H1 (cell line): Measurements from ENCODE around the gene TRAF5.

Source experiments
- EZH2 ChIP-seq: fragments of 200-600 bp; sonication (generic); IDR thresholded peaks from 2 replicates; pipeline ENCODE4 v1.7.1; 2012; ENCODE audit warnings: low read depth, mild to moderate bottlenecking, moderate library complexity, low read length, inconsistent platforms; ENCODE audit not compliant: severe bottlenecking
- JUND ChIP-seq: IDR thresholded peaks from 2 replicates; pipeline ENCODE4 v1.6.1; 2011; ENCODE audit warnings: mild to moderate bottlenecking, improper control_type of control experiment, low read length
- NANOG ChIP-seq: IDR thresholded peaks from 2 replicates; pipeline ENCODE4 v1.6.1; 2011; ENCODE audit warnings: low read length, low read depth, mild to moderate bottlenecking, inconsistent platforms; ENCODE audit not compliant: insufficient read depth, poor library complexity, severe bottlenecking
- TF ChIP-seq, protein P1 (sequence below), 3 experiments: IDR thresholded peaks; 1 replicate in 2 of 3; 2 replicates in 1 of 3; pipeline versions ENCODE4 v1.5.1 to v1.6.1; 2011; ENCODE audit warnings: low read length in 3 of 3, mild to moderate bottlenecking in 3 of 3, inconsistent platforms in 2 of 3, low read depth in 1 of 3, moderate library complexity in 1 of 3; ENCODE audit not compliant: insufficient read depth in 1 of 3; ENCODE audit errors: control extremely low read depth in 1 of 3

DNA sequence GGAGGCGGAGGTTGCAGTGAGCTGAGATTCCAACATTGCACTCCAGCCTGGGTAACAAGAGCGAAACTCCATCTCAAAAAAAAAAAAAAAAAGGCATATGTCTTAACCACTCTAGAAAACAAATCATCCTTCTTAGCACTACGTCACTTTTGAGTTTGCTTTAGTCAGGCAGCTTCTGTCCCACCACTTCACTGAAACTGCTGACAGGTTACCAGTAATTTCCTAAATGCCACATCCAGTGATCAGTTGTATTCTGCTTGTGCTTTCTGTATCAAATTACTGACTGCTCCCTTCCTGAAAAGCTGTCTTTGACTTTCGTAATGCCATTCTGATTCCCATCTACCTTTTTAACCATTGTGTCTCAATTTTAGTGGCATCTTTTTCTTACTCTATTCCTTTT, 45.7 kb upstream of the TRAF5 start:
- TF ChIP-seq, protein P1, sequence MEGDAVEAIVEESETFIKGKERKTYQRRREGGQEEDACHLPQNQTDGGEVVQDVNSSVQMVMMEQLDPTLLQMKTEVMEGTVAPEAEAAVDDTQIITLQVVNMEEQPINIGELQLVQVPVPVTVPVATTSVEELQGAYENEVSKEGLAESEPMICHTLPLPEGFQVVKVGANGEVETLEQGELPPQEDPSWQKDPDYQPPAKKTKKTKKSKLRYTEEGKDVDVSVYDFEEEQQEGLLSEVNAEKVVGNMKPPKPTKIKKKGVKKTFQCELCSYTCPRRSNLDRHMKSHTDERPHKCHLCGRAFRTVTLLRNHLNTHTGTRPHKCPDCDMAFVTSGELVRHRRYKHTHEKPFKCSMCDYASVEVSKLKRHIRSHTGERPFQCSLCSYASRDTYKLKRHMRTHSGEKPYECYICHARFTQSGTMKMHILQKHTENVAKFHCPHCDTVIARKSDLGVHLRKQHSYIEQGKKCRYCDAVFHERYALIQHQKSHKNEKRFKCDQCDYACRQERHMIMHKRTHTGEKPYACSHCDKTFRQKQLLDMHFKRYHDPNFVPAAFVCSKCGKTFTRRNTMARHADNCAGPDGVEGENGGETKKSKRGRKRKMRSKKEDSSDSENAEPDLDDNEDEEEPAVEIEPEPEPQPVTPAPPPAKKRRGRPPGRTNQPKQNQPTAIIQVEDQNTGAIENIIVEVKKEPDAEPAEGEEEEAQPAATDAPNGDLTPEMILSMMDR (IDR thresholded peaks at IDR 0.05; ENCODE audit: control extremely low read depth in 1 of 3, insufficient read depth in 1 of 3, low read depth in 1 of 3, low read length in 3 of 3): no peak
- no peak for TF ChIP-seq EZH2
- no peak for TF ChIP-seq NANOG
- TF ChIP-seq JUND: no peak
